SK-N-SH (cell line): Measurements from ENCODE around the gene TANGO6. TPM values are rescaled to one million over a fixed set of nuclear protein-coding genes. Genes with fewer than 3 reads are reported as not detected.

Experiments used
- CTCF ChIA-PET: fragments of 300-600, 350-600 bp; formaldehyde crosslinking; extraction: SDS; loops from one replicate; lab custom pipeline; 2021; lab: Yijun Ruan, JAX
- POLR2A ChIA-PET: fragments of 350-600 bp; sonication (Branson Sonifier 250); formaldehyde crosslinking; extraction: SDS; loops from one replicate; lab custom pipeline; 2020; ENCODE audit warnings: antibody characterized with exemption, inconsistent platforms; lab: Yijun Ruan, JAX
- DNase-seq: peaks from one replicate; pipeline ENCODE4 v3.0.0; 2012
- H2AFZ ChIP-seq: fragments of 200-600 bp; sonication (generic); 2 replicates; pipeline ENCODE4 v1.8.1; 2016; ENCODE audit warnings: antibody characterized with exemption, mild to moderate bottlenecking, low read depth
- H3F3A ChIP-seq: fragments of 200-600 bp; sonication (generic); replicated peaks from 2 replicates; pipeline ENCODE3; 2016; ENCODE audit warnings: antibody characterized with exemption, mild to moderate bottlenecking; ENCODE audit not compliant: insufficient read depth
- H3K27ac ChIP-seq, 2 experiments: fragments of 200-500 bp in 1 of 2; fragments of 200-600 bp in 1 of 2; sonication (Bioruptor generic) in 1 of 2; sonication (generic), shearing (Covaris generic) in 1 of 2; 2 replicates each; pipeline versions ENCODE4 v1.5.1 to v1.6.1; 2014 to 2016; ENCODE audit warnings: low read depth in 2 of 2, inconsistent platforms in 1 of 2, low read length in 1 of 2, mild to moderate bottlenecking in 1 of 2, mixed read lengths in 1 of 2
- H3K27me3 ChIP-seq: fragments of 200-600 bp; sonication (generic), shearing (Covaris generic); 2 replicates; pipeline ENCODE4 v1.6.1; 2016; ENCODE audit warnings: mixed run types; ENCODE audit not compliant: insufficient read depth
- H3K36me3 ChIP-seq, 2 experiments: fragments of 200-500 bp in 1 of 2; fragments of 200-600 bp in 1 of 2; sonication (Bioruptor generic) in 1 of 2; sonication (generic) in 1 of 2; replicated peaks in 1 of 2; 2 replicates each; pipeline versions ENCODE3 to v1.5.1; 2014 to 2016; ENCODE audit warnings: low read length in 1 of 2, mild to moderate bottlenecking in 1 of 2; ENCODE audit not compliant: insufficient read depth in 2 of 2, control insufficient read depth in 1 of 2
- H3K4me1 ChIP-seq, 2 experiments: fragments of 200-500 bp in 1 of 2; fragments of 200-600 bp in 1 of 2; sonication (Bioruptor generic) in 1 of 2; sonication (generic), shearing (Covaris generic) in 1 of 2; 2 replicates each; pipeline versions ENCODE4 v1.5.1 to v1.6.1; 2014 to 2016; ENCODE audit warnings: low read depth in 1 of 2, low read length in 1 of 2, mixed run types in 1 of 2; ENCODE audit not compliant: insufficient read depth in 2 of 2, control insufficient read depth in 1 of 2
- H3K4me2 ChIP-seq: fragments of 200-600 bp; sonication (generic), shearing (Covaris generic); 2 replicates; pipeline ENCODE4 v1.6.1; 2017; ENCODE audit warnings: mixed run types
- H3K4me3 ChIP-seq, 2 experiments: fragments of 200-500 bp in 1 of 2; fragments of 200-600 bp in 1 of 2; sonication (Bioruptor generic) in 1 of 2; sonication (generic), shearing (Covaris generic) in 1 of 2; 2 replicates each; pipeline versions ENCODE4 v1.5.1 to v1.8.1; 2014 to 2016; ENCODE audit warnings: low read depth in 2 of 2, inconsistent platforms in 1 of 2, low read length in 1 of 2, mild to moderate bottlenecking in 1 of 2, mixed read lengths in 1 of 2, moderate library complexity in 1 of 2
- H3K79me2 ChIP-seq: fragments of 200-600 bp; sonication (generic); 2 replicates; pipeline ENCODE4 v1.8.1; 2017; ENCODE audit warnings: mild to moderate bottlenecking; ENCODE audit not compliant: insufficient read depth
- H3K9ac ChIP-seq: fragments of 200-600 bp; sonication (generic); 2 replicates; pipeline ENCODE4 v1.6.1; 2017; ENCODE audit warnings: mixed run types
- H3K9me2 ChIP-seq: fragments of 200-600 bp; sonication (generic); 2 replicates; pipeline ENCODE4 v1.6.1; 2017; ENCODE audit warnings: mixed run types
- H3K9me3 ChIP-seq: fragments of 200-600 bp; sonication (generic); 2 replicates; pipeline ENCODE4 v1.6.1; 2017; ENCODE audit warnings: mixed run types, mild to moderate bottlenecking, moderate library complexity
- H4K20me1 ChIP-seq: fragments of 200-600 bp; sonication (generic); 2 replicates; pipeline ENCODE4 v1.6.1; 2017; ENCODE audit warnings: mild to moderate bottlenecking, mixed run types; ENCODE audit not compliant: insufficient read depth
- CHD2 ChIP-seq: fragments of 150-350 bp; IDR thresholded peaks from 2 replicates; pipeline ENCODE4 v1.6.1; 2018; ENCODE audit warnings: low read length; ENCODE audit not compliant: partially characterized antibody
- ELF1 ChIP-seq: IDR thresholded peaks from 2 replicates; pipeline ENCODE4 v1.4.0; 2012
- FOSL2 ChIP-seq: IDR thresholded peaks from 2 replicates; pipeline ENCODE4 v1.4.0; 2012; ENCODE audit warnings: low read depth, mild to moderate bottlenecking, moderate library complexity, borderline replicate concordance
- JUND ChIP-seq: IDR thresholded peaks from 2 replicates; pipeline ENCODE4 v1.4.0; 2012
- MEF2A ChIP-seq: IDR thresholded peaks from 2 replicates; pipeline ENCODE4 v1.4.0; 2012; ENCODE audit warnings: low read depth, borderline replicate concordance
- MXI1 ChIP-seq: IDR thresholded peaks from 2 replicates; pipeline ENCODE4 v1.6.1; 2012; ENCODE audit warnings: mild to moderate bottlenecking, low read depth, low read length, improper control_type of control experiment
- NRF1 ChIP-seq: IDR thresholded peaks from 2 replicates; pipeline ENCODE4 v1.6.1; 2012; ENCODE audit warnings: low read depth, mild to moderate bottlenecking, low read length
- RFX5 ChIP-seq: IDR thresholded peaks from 2 replicates; pipeline ENCODE4 v1.6.1; 2012; ENCODE audit warnings: mild to moderate bottlenecking, improper control_type of control experiment, low read length
- RXRA ChIP-seq: IDR thresholded peaks from 2 replicates; pipeline ENCODE4 v1.4.0; 2012; ENCODE audit warnings: low read depth, mild to moderate bottlenecking, borderline replicate concordance
- SIN3A ChIP-seq: IDR thresholded peaks from 2 replicates; pipeline ENCODE4 v1.6.1; 2012; ENCODE audit warnings: low read depth, mild to moderate bottlenecking, low read length, moderate library complexity, borderline replicate concordance
- TCF12 ChIP-seq: IDR thresholded peaks from 2 replicates; pipeline ENCODE4 v1.4.0; 2012
- WGBS: methylation state at CpG from one replicate; pipeline ENCODE4 v1.1.6; 2017; ENCODE audit warnings: low lambda C conversion rate; 5-methylcytosine and 5-hydroxymethylcytosine counted together
- polyA plus RNA-seq, 3 experiments: library from polyadenylated mRNA; depleted of rRNA; stranded (reverse); fragments of >200 nt; gene quantifications; 2 replicates each; pipeline ENCODE4 v1.2.3, GENCODE V29; 2012
- TF ChIP-seq, protein P1 (sequence below): fragments of 200-600 bp; sonication (generic); IDR thresholded peaks from 2 replicates; pipeline ENCODE4 v1.6.1; 2017; ENCODE audit warnings: antibody characterized with exemption, mild to moderate bottlenecking, moderate library complexity
- TF ChIP-seq, protein P2 (sequence below): IDR thresholded peaks from 2 replicates; pipeline ENCODE4; 2012
- TF ChIP-seq, protein P3 (sequence below): fragments of 150-350 bp; IDR thresholded peaks from 2 replicates; pipeline ENCODE4 v1.6.1; 2017; ENCODE audit warnings: antibody characterized with exemption, low read length, low read depth, borderline replicate concordance
- TF ChIP-seq, protein P4 (sequence below): IDR thresholded peaks from 2 replicates; pipeline ENCODE4 v1.4.0; 2012; ENCODE audit warnings: low read depth, borderline replicate concordance

Gene TANGO6
- polyA plus RNA-seq, 1 of the 3 experiments (the other 2 are of a cell fraction): 5.5 TPM

DNA sequence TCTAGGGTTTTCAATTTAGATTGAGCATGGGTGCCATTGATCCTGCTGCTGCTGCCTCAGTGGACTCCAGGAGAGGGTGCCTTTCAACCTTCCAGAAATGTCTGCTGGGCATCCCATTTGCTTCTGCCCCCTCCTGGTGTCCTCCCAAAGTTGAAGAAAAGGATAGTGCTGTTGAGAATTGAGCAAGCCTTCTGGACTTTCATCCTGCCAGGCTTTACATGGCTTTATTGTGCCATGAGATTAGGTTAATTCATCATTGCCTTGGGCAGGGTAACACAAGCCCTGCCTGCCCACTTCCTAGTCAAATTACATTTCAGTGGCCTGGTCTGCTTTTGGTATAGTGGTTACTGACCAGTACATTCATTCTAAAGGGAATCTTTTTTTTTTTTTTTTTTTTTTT lies 17.9 kb upstream of the TANGO6 start:
- H3K9ac ChIP-seq: no peak overlapping the region
- H3K79me2 ChIP-seq: no peaks in the 10 kb centered on the region
- POLR2A ChIA-PET: no interaction called here
- H3F3A ChIP-seq: peaks cover 6% of the 10 kb centered on the region
- no peak overlapping the region for H3K4me3 ChIP-seq
- no peak overlapping the region for H2AFZ ChIP-seq
- H3K9me3 ChIP-seq: no peaks in the 10 kb centered on the region
- no peaks in the 10 kb centered on the region for H3K4me1 ChIP-seq
- no peak overlapping the region for H3K27ac ChIP-seq
- H3K27me3 ChIP-seq: no peaks in the 10 kb centered on the region; the same call in 1 of the 2 replicates
- H4K20me1 ChIP-seq: no peaks in the 10 kb centered on the region
- TF ChIP-seq JUND (no peak), SIN3A (no peak), RFX5 (no peak), TCF12 (no peak), ELF1 (no peak), RXRA (no peak), FOSL2 (no peak), MEF2A (no peak)
- TF ChIP-seq, protein P1, sequence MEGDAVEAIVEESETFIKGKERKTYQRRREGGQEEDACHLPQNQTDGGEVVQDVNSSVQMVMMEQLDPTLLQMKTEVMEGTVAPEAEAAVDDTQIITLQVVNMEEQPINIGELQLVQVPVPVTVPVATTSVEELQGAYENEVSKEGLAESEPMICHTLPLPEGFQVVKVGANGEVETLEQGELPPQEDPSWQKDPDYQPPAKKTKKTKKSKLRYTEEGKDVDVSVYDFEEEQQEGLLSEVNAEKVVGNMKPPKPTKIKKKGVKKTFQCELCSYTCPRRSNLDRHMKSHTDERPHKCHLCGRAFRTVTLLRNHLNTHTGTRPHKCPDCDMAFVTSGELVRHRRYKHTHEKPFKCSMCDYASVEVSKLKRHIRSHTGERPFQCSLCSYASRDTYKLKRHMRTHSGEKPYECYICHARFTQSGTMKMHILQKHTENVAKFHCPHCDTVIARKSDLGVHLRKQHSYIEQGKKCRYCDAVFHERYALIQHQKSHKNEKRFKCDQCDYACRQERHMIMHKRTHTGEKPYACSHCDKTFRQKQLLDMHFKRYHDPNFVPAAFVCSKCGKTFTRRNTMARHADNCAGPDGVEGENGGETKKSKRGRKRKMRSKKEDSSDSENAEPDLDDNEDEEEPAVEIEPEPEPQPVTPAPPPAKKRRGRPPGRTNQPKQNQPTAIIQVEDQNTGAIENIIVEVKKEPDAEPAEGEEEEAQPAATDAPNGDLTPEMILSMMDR: no peak
- TF ChIP-seq, protein P2, sequence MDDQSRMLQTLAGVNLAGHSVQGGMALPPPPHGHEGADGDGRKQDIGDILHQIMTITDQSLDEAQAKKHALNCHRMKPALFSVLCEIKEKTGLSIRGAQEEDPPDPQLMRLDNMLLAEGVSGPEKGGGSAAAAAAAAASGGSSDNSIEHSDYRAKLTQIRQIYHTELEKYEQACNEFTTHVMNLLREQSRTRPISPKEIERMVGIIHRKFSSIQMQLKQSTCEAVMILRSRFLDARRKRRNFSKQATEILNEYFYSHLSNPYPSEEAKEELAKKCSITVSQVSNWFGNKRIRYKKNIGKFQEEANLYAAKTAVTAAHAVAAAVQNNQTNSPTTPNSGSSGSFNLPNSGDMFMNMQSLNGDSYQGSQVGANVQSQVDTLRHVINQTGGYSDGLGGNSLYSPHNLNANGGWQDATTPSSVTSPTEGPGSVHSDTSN: no peak
- H3K9me2 ChIP-seq: no peaks in the 10 kb centered on the region
- no peak for DNase-seq
- no peaks in the 10 kb centered on the region for H3K36me3 ChIP-seq
- no peak overlapping the region for H3K4me2 ChIP-seq
- CTCF ChIA-PET: no interaction called here

DNA sequence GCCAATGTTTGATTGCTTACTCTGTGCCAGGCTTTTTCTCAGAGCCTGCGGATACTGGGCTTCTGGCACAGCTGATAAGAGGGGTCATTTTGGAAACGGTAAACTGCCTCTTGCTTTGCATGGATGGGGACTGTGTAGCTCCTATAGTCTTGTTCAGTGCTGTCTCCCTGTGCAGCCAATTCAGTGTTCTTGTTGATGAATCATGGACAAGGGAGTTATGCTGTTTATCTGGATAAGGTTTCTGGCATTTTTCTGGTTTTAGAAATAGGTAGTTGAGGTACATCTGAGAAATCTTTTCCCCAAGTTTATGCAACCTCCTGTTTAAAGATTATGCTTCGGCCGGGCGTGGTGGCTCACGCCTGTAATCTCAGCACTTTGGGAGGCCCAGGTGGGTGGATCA lies 16.7 kb upstream of the TANGO6 start:
- Histone ChIP-seq H3K27ac (no peak overlapping the region), H3K4me3 (no peak overlapping the region), H2AFZ (no peak overlapping the region), H3K9ac (no peak overlapping the region), H3K4me1 (no peaks in the 10 kb centered on the region), H3F3A (peaks cover 6% of the 10 kb centered on the region), H3K27me3 (no peaks in the 10 kb centered on the region; the same call in 1 of the 2 replicates), H3K4me2 (no peak overlapping the region), H4K20me1 (no peaks in the 10 kb centered on the region), H3K9me2 (no peaks in the 10 kb centered on the region), H3K9me3 (no peaks in the 10 kb centered on the region), H3K79me2 (no peaks in the 10 kb centered on the region), H3K36me3 (no peaks in the 10 kb centered on the region)
- ChIA-PET CTCF (interaction anchor here (1.0 to 1.1 kb wide), 2 partner anchors 17 to 26 kb away, joined by 3 to 4 read pairs; no protein-coding TSS in a partner anchor), POLR2A (no interaction called here)
- 72% methylated on average over 6 of the region's 6 CpGs for WGBS
- TF ChIP-seq NRF1 (no peak), CHD2 (no peak), MXI1 (no peak)
- TF ChIP-seq, protein P3, sequence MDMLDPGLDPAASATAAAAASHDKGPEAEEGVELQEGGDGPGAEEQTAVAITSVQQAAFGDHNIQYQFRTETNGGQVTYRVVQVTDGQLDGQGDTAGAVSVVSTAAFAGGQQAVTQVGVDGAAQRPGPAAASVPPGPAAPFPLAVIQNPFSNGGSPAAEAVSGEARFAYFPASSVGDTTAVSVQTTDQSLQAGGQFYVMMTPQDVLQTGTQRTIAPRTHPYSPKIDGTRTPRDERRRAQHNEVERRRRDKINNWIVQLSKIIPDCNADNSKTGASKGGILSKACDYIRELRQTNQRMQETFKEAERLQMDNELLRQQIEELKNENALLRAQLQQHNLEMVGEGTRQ: no peak
- TF ChIP-seq, protein P4, sequence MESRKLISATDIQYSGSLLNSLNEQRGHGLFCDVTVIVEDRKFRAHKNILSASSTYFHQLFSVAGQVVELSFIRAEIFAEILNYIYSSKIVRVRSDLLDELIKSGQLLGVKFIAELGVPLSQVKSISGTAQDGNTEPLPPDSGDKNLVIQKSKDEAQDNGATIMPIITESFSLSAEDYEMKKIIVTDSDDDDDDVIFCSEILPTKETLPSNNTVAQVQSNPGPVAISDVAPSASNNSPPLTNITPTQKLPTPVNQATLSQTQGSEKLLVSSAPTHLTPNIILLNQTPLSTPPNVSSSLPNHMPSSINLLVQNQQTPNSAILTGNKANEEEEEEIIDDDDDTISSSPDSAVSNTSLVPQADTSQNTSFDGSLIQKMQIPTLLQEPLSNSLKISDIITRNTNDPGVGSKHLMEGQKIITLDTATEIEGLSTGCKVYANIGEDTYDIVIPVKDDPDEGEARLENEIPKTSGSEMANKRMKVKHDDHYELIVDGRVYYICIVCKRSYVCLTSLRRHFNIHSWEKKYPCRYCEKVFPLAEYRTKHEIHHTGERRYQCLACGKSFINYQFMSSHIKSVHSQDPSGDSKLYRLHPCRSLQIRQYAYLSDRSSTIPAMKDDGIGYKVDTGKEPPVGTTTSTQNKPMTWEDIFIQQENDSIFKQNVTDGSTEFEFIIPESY: no peak
- DNase-seq: no peak
